GM12801 (cell line): Measurements from ENCODE around the gene ITPR3.

Experiments used
- CTCF ChIP-seq: IDR thresholded peaks from one replicate; pipeline ENCODE4 v1.5.1; 2011; ENCODE audit warnings: control low read depth; ENCODE audit not compliant: insufficient read length; ENCODE audit errors: extremely low read depth

ITPR3 gene

DNA sequence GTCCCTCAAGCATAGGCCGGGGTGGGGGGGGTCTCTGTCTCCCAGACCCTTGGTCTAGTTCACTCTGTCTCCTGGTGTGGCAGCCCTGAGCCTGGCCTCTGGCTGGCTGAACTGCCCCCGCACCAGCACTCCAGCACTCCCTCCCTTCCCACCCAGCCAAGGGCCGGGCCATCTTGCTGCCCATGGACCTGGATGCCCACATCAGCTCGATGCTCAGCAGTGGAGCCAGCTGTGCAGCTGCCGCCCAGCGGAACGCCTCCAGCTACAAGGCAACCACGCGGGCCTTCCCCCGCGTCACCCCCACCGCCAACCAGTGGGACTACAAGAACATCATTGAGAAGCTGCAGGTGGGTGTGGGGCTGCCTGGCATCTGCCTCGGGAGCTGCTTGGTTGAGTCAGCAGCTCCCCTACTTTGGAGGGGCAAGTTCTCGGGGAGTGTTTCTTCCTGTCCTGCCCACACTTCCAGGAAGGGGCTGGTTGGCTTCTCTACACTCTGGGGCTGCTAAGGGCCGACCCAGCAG is 62.0 kb downstream of the ITPR3 start:
- TF ChIP-seq CTCF = no peak

DNA sequence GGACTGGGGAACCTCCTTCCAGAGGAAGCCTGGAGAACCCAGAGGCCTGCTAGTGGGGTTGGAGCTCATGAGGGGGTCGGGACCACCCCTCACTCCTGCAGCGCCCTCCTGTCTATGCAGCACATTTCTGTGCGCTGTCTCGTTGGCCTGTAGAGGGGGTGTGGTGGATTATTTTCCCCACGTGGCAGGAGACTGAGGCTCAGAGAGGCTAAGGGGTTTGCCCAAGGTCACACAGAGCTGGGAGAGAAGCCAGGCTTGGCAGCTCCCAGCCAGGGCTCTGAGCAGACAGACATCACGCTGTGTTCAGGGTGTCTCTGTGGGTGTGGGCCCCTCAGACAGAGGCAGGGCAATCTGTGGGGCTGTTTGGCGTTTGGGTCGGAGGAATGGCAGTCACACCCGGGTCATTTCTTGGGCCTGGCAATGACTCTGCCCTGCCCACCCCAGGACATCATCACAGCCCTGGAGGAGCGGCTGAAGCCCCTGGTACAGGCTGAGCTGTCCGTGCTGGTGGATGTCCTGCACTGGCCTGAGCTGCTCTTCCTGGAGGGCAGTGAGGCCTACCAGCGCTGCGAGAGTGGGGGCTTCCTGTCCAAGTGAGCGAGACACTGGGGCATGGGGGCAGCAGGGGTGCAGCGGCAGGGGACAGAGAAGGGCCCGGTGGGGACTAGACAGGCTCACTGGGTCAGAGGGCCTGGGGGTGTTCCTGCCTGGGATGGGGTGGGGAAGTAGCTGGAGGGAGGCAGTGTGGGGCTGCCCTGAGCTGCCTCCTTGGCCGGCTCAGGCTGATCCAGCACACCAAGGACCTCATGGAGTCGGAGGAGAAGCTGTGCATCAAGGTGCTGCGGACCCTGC is 62.7 kb downstream of the ITPR3 start:
- no peak for TF ChIP-seq CTCF

DNA sequence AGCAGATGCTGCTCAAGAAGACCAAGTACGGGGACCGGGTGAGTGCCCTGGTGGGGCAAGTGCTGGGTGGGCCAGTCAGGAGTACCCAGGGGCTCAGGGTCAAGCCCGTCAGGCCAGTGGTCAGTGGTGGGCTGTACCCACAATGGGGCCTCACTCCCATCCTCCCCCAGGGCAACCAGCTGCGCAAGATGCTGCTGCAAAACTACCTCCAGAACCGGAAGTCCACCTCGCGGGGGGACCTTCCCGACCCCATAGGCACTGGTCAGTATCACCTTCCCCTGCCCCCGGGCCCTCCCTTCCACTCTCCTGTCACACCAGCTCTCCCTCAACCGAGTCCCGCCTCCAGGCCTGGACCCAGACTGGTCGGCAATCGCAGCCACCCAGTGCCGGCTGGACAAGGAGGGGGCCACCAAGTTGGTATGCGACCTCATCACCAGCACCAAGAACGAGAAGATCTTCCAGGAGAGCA is 63.3 kb downstream of the ITPR3 start:
- no peak for TF ChIP-seq CTCF

DNA sequence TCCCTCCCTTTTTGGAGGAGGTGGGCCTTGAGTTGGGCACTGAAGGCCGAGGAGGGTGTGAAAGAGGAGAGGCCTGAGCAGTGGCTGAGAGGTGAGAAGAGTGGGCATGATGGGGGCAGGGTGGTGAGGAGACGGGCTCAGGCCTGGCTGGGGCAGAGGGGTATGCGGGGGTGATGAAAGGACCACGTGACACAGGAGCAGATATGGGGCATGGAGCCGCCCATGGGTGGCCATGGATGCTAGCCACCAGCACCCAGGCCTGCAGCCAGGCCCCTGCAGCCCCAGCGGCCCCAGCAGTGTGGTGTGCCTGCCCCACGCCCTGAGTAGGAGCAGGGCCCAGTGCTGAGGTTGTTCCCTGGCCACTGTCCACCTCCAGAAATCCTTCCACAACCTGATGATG is 63.9 kb downstream of the ITPR3 start:
- TF ChIP-seq CTCF = no peak

DNA sequence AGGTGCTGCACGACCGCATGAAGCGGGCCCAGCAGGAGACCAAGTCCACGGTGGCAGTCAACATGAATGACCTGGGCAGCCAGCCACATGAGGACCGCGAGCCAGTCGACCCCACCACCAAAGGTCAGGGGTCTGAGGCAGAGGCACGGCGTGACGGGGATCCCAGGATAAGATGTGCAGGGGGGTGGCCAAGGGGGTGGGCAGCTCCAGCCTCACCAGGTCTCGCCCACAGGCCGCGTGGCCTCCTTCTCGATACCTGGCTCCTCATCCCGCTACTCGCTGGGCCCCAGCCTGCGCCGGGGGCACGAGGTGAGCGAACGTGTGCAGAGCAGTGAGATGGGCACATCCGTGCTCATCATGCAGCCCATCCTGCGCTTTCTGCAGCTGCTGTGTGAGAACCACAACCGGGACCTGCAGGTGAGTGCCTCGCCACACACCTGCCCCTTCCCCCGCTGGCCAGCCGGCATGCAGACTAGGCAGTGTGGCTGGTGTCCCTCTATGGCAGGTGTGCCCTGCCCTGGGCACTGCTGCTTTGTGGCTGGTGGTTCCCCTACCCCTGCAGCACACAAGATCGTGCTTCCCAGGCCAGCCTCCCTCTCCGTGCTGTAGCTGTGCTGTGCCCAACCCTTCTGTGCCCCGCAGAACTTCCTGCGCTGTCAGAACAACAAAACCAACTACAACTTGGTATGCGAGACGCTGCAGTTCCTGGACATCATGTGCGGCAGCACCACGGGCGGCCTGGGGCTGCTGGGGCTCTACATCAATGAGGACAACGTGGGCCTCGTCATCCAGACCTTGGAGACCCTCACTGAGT is 64.5 kb downstream of the ITPR3 start:
- no peak for TF ChIP-seq CTCF

GRCh38 chr6:33686225-33686924 is 65.3 kb downstream of the ITPR3 start:
- no peak for TF ChIP-seq CTCF
